ENCODE results near the gene UCHL5. TPM values are rescaled to one million over a fixed set of nuclear protein-coding genes. Genes with fewer than 3 reads are reported as not detected.

UCHL5 gene
- total RNA-seq, 1 experiment from 2014 or later: 42.1 TPM

GRCh38 chr1:193011406-193011805 lies 47.8 kb downstream of the UCHL5 start:
- H3K9me3 ChIP-seq (ENCODE audit: control insufficient read depth, low read depth, low read length): no peaks in the 10 kb centered on the region
- no peaks in the 10 kb centered on the region for H3K23me2 ChIP-seq (ENCODE audit: insufficient read length, low read depth, low read length, poor library complexity, severe bottlenecking)
- no peak overlapping the region for H2AFZ ChIP-seq (ENCODE audit: low read length)
- H2BK20ac ChIP-seq (ENCODE audit: low read depth, low read length, poor library complexity, severe bottlenecking): no peak overlapping the region
- H3T11ph ChIP-seq (ENCODE audit: low read length): no peak overlapping the region
- Mint-ChIP-seq H3K36me3 (ENCODE audit: insufficient read depth in 1 of 3, low read depth in 3 of 3) (peaks cover 0 to 5% (median under 1%) of the 10 kb centered on the region in 3 experiments; a peak in 3 of 7 replicates), H3K4me3 (no peak overlapping the region), H3K4me1 (no peaks in the 10 kb centered on the region), H3K27ac (no peak overlapping the region), H3K9me3 (no peaks in the 10 kb centered on the region; a peak in 1 of 5 replicates), H3K27me3 (ENCODE audit: low read depth) (no peaks in the 10 kb centered on the region)
- H3K23ac ChIP-seq (ENCODE audit: insufficient read length, low read depth, low read length): no peak overlapping the region
- H3K4me2 ChIP-seq (ENCODE audit: insufficient read depth, insufficient read length, low read length): no peak overlapping the region
- TF ChIP-seq CTCF (conservative IDR thresholded peaks at IDR 0.05): no peak
- no peaks in the 10 kb centered on the region for H4K20me1 ChIP-seq (ENCODE audit: control insufficient read depth, insufficient read depth, insufficient read length)
- no peak overlapping the region for H3K56ac ChIP-seq (ENCODE audit: insufficient read length, low read depth, low read length)
- no peaks in the 10 kb centered on the region for H3K4me1 ChIP-seq (ENCODE audit: insufficient read depth, low read length)
- H2BK12ac ChIP-seq (ENCODE audit: insufficient read length, low read depth, low read length): no peak overlapping the region
- DNase-seq: no peak
- no peak overlapping the region for H3K18ac ChIP-seq (ENCODE audit: insufficient read length, low read depth, low read length)
- no peaks in the 10 kb centered on the region for H3K79me2 ChIP-seq (ENCODE audit: insufficient read depth, low read length)
- no CpG with 5 or more reads among the region's 1 CpG for WGBS (ENCODE audit: extremely low coverage, insufficient read length, low lambda C conversion rate)
- no peak overlapping the region for H3K4ac ChIP-seq (ENCODE audit: low read depth, low read length)
- H4K91ac ChIP-seq (ENCODE audit: insufficient read length, low read depth, low read length): no peak overlapping the region
- no peak overlapping the region for H2BK15ac ChIP-seq (ENCODE audit: low read depth, low read length)
- H2BK120ac ChIP-seq (ENCODE audit: low read depth, low read length, poor library complexity, severe bottlenecking): no peak overlapping the region
- no peak overlapping the region for H2BK5ac ChIP-seq (ENCODE audit: insufficient read length, low read length)
- H3K27ac ChIP-seq (ENCODE audit: insufficient read length, low read depth, low read length): no peak overlapping the region
- H3K27me3 ChIP-seq (ENCODE audit: insufficient read depth, low read length): no peaks in the 10 kb centered on the region
- H3K14ac ChIP-seq (ENCODE audit: insufficient read depth, low read length): no peak overlapping the region
- no peak overlapping the region for H4K5ac ChIP-seq (ENCODE audit: insufficient read length, low read depth, low read length)
- H3K9ac ChIP-seq (ENCODE audit: extremely low read depth, insufficient read length, low read length): no peak overlapping the region
- H2AK5ac ChIP-seq (ENCODE audit: insufficient read length, low read length): no peak overlapping the region
- H3K79me1 ChIP-seq (ENCODE audit: insufficient read depth, low read depth, low read length, poor library complexity, severe bottlenecking): no peaks in the 10 kb centered on the region
- H4K8ac ChIP-seq (replicated peaks; ENCODE audit: insufficient read length, low read depth, low read length): no peak overlapping the region

Measured in H9 (cell line).